ENCODE results near the gene TOMM5. TPM values are rescaled to one million over a fixed set of nuclear protein-coding genes. Genes with fewer than 3 reads are reported as not detected.

Gene TOMM5
- total and polyA plus RNA-seq, 9 donors = 47.5 to 106 (median 64.8) TPM

GRCh38 chr9:37621273-37622121 is 29.1 kb upstream of the TOMM5 start:
- no peaks in the 10 kb centered on the region for H3K36me3 ChIP-seq
- H3K4me3 ChIP-seq = no peak overlapping the region
- intact Hi-C loops (cut with DNase I) = no loop called here
- WGBS, 3 donors = 48 to 55% (median 49%) methylated on average over 9 of the region's 9 CpGs
- H3K27me3 ChIP-seq = no peaks in the 10 kb centered on the region
- H3K9me3 ChIP-seq = no peaks in the 10 kb centered on the region
- H3K27ac ChIP-seq = no peak overlapping the region
- TF ChIP-seq, protein P1, sequence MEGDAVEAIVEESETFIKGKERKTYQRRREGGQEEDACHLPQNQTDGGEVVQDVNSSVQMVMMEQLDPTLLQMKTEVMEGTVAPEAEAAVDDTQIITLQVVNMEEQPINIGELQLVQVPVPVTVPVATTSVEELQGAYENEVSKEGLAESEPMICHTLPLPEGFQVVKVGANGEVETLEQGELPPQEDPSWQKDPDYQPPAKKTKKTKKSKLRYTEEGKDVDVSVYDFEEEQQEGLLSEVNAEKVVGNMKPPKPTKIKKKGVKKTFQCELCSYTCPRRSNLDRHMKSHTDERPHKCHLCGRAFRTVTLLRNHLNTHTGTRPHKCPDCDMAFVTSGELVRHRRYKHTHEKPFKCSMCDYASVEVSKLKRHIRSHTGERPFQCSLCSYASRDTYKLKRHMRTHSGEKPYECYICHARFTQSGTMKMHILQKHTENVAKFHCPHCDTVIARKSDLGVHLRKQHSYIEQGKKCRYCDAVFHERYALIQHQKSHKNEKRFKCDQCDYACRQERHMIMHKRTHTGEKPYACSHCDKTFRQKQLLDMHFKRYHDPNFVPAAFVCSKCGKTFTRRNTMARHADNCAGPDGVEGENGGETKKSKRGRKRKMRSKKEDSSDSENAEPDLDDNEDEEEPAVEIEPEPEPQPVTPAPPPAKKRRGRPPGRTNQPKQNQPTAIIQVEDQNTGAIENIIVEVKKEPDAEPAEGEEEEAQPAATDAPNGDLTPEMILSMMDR (IDR thresholded peaks at IDR 0.05) = no peak
- TF ChIP-seq EP300 (IDR thresholded peaks at IDR 0.05) (no peak), POLR2A (IDR thresholded peaks at IDR 0.05) (no peak)
- H3K4me1 ChIP-seq (ENCODE audit: insufficient read depth) = no peaks in the 10 kb centered on the region
- no peak for DNase-seq

GRCh38 chr9:37620396-37620795 is 28.0 kb upstream of the TOMM5 start:
- Histone ChIP-seq H3K36me3 (no peaks in the 10 kb centered on the region), H3K27ac (no peak overlapping the region), H3K27me3 (no peaks in the 10 kb centered on the region), H3K4me1 (ENCODE audit: insufficient read depth) (no peaks in the 10 kb centered on the region), H3K9me3 (no peaks in the 10 kb centered on the region), H3K4me3 (no peak overlapping the region)
- DNase-seq = no peak
- 74 to 77% (median 74%) methylated on average over 1 of the region's 1 CpG for WGBS, 3 donors
- intact Hi-C loops (cut with DNase I) = no loop called here
- TF ChIP-seq EP300 (IDR thresholded peaks at IDR 0.05) = no peak
- TF ChIP-seq, protein P1 (IDR thresholded peaks at IDR 0.05) = no peak
- TF ChIP-seq POLR2A (IDR thresholded peaks at IDR 0.05) = no peak

- no peak for TF ChIP-seq EP300 (IDR thresholded peaks at IDR 0.05)
- TF ChIP-seq, protein P1 (IDR thresholded peaks at IDR 0.05) = no peak
- no peak for TF ChIP-seq POLR2A (IDR thresholded peaks at IDR 0.05)
- intact Hi-C loops (cut with DNase I) = no loop called here
Measured at GRCh38 chr9:37619806-37620205, 27.4 kb upstream of the TOMM5 start.

DNA sequence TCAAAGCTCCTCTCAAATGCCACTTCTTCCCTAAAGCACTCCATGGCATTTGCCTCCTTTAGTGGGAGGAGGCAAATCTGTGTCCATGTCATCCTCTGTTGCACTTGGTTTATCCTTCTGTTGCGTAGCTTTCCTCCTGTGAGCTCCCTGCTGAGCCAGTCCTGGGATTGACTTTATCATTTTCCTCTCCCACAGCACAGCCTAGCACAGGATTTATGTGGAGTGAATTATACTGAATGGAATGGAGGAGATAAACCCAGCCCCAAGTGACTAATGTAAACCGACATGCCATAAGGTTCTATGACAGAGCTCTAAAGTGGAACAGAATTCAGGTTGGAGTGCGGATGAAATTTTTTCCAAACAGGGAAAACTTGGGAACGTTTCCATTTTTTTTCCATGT is 26.4 kb upstream of the TOMM5 start:
- H3K27ac ChIP-seq = no peak overlapping the region
- H3K9me3 ChIP-seq = no peaks in the 10 kb centered on the region
- H3K36me3 ChIP-seq = no peaks in the 10 kb centered on the region
- no peak overlapping the region for H3K4me3 ChIP-seq
- TF ChIP-seq, protein P1 (IDR thresholded peaks at IDR 0.05) = no peak
- TF ChIP-seq EP300 (IDR thresholded peaks at IDR 0.05) (no peak), POLR2A (IDR thresholded peaks at IDR 0.05) (no peak)
- intact Hi-C loops (cut with DNase I) = no loop called here
- H3K4me1 ChIP-seq (ENCODE audit: insufficient read depth) = no peaks in the 10 kb centered on the region
- 79 to 89% (median 88%) methylated on average over 4 of the region's 4 CpGs for WGBS, 3 donors
- H3K27me3 ChIP-seq = no peaks in the 10 kb centered on the region
- DNase-seq = no peak

More at GRCh38 chr9:37619806-37620205, 27.4 kb upstream of the TOMM5 start:
- no peaks in the 10 kb centered on the region for H3K27me3 ChIP-seq
- no peak overlapping the region for H3K4me3 ChIP-seq
- no peak overlapping the region for H3K27ac ChIP-seq
- WGBS, 3 donors = 47 to 64% (median 55%) methylated on average over 3 of the region's 3 CpGs
- no peak for DNase-seq
- no peaks in the 10 kb centered on the region for H3K4me1 ChIP-seq (ENCODE audit: insufficient read depth)
- H3K36me3 ChIP-seq = no peaks in the 10 kb centered on the region
- no peaks in the 10 kb centered on the region for H3K9me3 ChIP-seq
